ENCODE results near the gene MCC. TPM values are rescaled to one million over a fixed set of nuclear protein-coding genes. Genes with fewer than 3 reads are reported as not detected.

The MCC gene
- total RNA-seq, 1 experiment from 2014 or later = 7.6 TPM

DNA sequence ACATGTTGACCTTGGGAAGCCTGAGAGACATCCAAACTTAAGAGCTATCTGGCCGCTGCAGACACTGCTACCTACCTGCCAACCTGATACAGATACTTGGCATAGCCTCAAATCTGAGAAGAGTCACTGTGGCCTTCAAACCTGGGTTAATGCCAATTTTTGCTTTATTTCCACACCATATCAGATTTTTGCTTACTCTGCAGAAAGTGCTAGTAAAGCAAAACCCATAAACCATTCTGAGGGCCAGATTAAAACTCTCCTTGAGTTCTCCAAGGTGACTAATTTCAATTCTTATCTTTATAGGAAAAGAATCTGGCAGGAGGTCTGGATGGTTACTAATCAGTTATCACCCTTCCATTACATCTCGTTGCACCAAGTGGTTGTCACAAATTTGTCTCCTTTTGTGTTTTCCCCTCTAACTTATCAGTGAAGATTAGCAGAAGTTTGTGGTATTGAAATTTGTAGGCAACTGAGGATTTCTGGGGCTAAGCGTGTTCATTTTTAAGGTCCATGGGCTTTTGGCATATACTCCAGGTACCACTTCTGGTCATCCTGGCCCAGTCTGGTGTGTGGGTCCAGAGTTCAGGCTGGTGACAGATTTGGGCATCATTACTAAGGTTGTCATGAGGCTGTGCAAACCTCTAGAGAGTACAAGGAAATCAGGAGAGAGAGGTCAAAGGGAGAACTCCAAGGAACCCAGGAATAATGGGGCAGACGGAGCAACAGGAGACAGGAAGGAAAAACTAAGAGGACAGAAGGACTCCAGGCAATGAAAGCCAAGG lies 231.4 kb downstream of the MCC start:
- no peak overlapping the region for H3K4ac ChIP-seq (ENCODE audit: low read depth, low read length)

More for the DNA sequence above, 231.4 kb downstream of the MCC start:
- TF ChIP-seq, protein P1, sequence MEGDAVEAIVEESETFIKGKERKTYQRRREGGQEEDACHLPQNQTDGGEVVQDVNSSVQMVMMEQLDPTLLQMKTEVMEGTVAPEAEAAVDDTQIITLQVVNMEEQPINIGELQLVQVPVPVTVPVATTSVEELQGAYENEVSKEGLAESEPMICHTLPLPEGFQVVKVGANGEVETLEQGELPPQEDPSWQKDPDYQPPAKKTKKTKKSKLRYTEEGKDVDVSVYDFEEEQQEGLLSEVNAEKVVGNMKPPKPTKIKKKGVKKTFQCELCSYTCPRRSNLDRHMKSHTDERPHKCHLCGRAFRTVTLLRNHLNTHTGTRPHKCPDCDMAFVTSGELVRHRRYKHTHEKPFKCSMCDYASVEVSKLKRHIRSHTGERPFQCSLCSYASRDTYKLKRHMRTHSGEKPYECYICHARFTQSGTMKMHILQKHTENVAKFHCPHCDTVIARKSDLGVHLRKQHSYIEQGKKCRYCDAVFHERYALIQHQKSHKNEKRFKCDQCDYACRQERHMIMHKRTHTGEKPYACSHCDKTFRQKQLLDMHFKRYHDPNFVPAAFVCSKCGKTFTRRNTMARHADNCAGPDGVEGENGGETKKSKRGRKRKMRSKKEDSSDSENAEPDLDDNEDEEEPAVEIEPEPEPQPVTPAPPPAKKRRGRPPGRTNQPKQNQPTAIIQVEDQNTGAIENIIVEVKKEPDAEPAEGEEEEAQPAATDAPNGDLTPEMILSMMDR (conservative IDR thresholded peaks at IDR 0.05) = no peak
- Histone ChIP-seq H3K18ac (ENCODE audit: insufficient read length, low read depth, low read length) (no peak overlapping the region), H3K9me3 (ENCODE audit: control insufficient read depth, low read depth, low read length) (no peaks in the 10 kb centered on the region), H2BK120ac (ENCODE audit: low read depth, low read length, poor library complexity, severe bottlenecking) (no peak overlapping the region), H2BK12ac (ENCODE audit: insufficient read length, low read depth, low read length) (no peak overlapping the region), H2BK5ac (ENCODE audit: insufficient read length, low read length) (no peak overlapping the region), H4K5ac (ENCODE audit: insufficient read length, low read depth, low read length) (no peak overlapping the region), H3K9ac (ENCODE audit: extremely low read depth, insufficient read length, low read length) (no peak overlapping the region), H3K23me2 (ENCODE audit: insufficient read length, low read depth, low read length, poor library complexity, severe bottlenecking) (no peaks in the 10 kb centered on the region), H3K4me1 (ENCODE audit: insufficient read depth, low read length) (no peaks in the 10 kb centered on the region), H4K91ac (ENCODE audit: insufficient read length, low read depth, low read length) (no peak overlapping the region), H3K23ac (ENCODE audit: insufficient read length, low read depth, low read length) (no peak overlapping the region), H2AK5ac (ENCODE audit: insufficient read length, low read length) (no peak overlapping the region), H4K20me1 (ENCODE audit: control insufficient read depth, insufficient read depth, insufficient read length) (no peaks in the 10 kb centered on the region), H3K56ac (ENCODE audit: insufficient read length, low read depth, low read length) (no peak overlapping the region), H3K27me3 (ENCODE audit: insufficient read depth, low read length) (no peaks in the 10 kb centered on the region), H3K4me2 (ENCODE audit: insufficient read depth, insufficient read length, low read length) (no peak overlapping the region), H3K14ac (ENCODE audit: insufficient read depth, low read length) (no peak overlapping the region), H3K79me2 (ENCODE audit: insufficient read depth, low read length) (0 out of 2 replicates have a peak, but pooled peaks cover 1% of the 10 kb centered on the region), H2BK15ac (ENCODE audit: low read depth, low read length) (no peak overlapping the region), H3K27ac (ENCODE audit: insufficient read length, low read depth, low read length) (no peak overlapping the region), H3K79me1 (ENCODE audit: insufficient read depth, low read depth, low read length, poor library complexity, severe bottlenecking) (no peaks in the 10 kb centered on the region), H2AFZ (ENCODE audit: low read length) (no peak overlapping the region), H3T11ph (ENCODE audit: low read length) (no peak overlapping the region), H2BK20ac (ENCODE audit: low read depth, low read length, poor library complexity, severe bottlenecking) (no peak overlapping the region), H4K8ac (replicated peaks; ENCODE audit: insufficient read length, low read depth, low read length) (no peak overlapping the region)
- DNase-seq = no peak
- Mint-ChIP-seq H3K4me1 (peaks cover 0 to 6% of the 10 kb centered on the region in 2 experiments; a peak in 2 of 4 replicates), H3K36me3 (ENCODE audit: insufficient read depth in 1 of 3, low read depth in 3 of 3) (peaks cover 2 to 41% (median 36%) of the 10 kb centered on the region in 3 experiments; a peak in 5 of 7 replicates), H3K4me3 (no peak overlapping the region), H3K9me3 (peaks cover 7 to 16% of the 10 kb centered on the region in 2 experiments; a peak in 4 of 5 replicates), H3K27ac (no peak overlapping the region; a peak in 1 of 7 replicates), H3K27me3 (ENCODE audit: low read depth) (no peaks in the 10 kb centered on the region; the same call in 1 of the 2 replicates)
- no CpG with 5 or more reads among the region's 4 CpGs for WGBS (ENCODE audit: extremely low coverage, insufficient read length, low lambda C conversion rate)

Data from H9 (cell line).